ENCODE data around the gene POLK. TPM values are rescaled to one million over a fixed set of nuclear protein-coding genes. Genes with fewer than 3 reads are reported as not detected.

The POLK gene
- total RNA-seq, 1 donor from 2014 or later = 27.6 TPM

DNA sequence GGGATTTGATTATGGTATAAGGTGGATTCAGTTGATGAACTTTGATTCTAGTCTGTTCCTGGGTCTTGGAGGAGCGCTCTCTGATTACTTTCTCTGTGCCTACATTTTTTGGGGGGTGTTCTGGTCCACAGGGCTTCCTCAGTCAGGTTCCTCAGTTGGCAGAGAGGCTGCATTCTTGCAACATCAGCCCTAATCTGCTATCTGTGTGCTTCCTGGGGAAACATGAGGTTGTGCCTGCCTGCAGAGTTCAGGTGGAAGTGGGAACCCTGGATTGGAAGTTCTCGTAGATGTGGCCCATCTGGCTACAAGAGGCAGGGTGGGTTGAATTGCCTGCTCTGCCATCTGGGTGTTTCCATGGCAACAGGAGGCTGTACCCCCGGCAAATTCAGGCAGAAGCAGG, 24.5 kb downstream of the POLK start:
- FAIRE-seq (no peak), DNase-seq (ENCODE audit: low read depth) (no peak)
- Histone ChIP-seq H3K9ac (ENCODE audit: low read length) (no peak overlapping the region), H3K4me1 (ENCODE audit: insufficient read depth, low read length) (no peaks in the 10 kb centered on the region), H3K79me2 (ENCODE audit: insufficient read depth, low read length) (peaks cover 80% of the 10 kb centered on the region), H3K9me3 (ENCODE audit: insufficient read depth, low read depth, low read length) (peaks cover 3% of the 10 kb centered on the region), H3K4me3 (ENCODE audit: insufficient read depth, low read depth, low read length) (no peak overlapping the region), H4K20me1 (ENCODE audit: insufficient read depth, low read length) (peaks cover 20% of the 10 kb centered on the region), H3K36me3 (ENCODE audit: insufficient read depth, low read length) (no peaks in the 10 kb centered on the region), H2AFZ (ENCODE audit: low read depth, low read length) (no peak overlapping the region), H3K27me3 (ENCODE audit: insufficient read depth, low read length) (no peaks in the 10 kb centered on the region), H3K27ac (ENCODE audit: low read depth, low read length) (no peak overlapping the region), H3K4me2 (ENCODE audit: low read length) (no peak overlapping the region)
- no peak for TF ChIP-seq EZH2 (IDR thresholded peaks at IDR 0.05; ENCODE audit: insufficient read depth, low read length)
- TF ChIP-seq, protein P1, sequence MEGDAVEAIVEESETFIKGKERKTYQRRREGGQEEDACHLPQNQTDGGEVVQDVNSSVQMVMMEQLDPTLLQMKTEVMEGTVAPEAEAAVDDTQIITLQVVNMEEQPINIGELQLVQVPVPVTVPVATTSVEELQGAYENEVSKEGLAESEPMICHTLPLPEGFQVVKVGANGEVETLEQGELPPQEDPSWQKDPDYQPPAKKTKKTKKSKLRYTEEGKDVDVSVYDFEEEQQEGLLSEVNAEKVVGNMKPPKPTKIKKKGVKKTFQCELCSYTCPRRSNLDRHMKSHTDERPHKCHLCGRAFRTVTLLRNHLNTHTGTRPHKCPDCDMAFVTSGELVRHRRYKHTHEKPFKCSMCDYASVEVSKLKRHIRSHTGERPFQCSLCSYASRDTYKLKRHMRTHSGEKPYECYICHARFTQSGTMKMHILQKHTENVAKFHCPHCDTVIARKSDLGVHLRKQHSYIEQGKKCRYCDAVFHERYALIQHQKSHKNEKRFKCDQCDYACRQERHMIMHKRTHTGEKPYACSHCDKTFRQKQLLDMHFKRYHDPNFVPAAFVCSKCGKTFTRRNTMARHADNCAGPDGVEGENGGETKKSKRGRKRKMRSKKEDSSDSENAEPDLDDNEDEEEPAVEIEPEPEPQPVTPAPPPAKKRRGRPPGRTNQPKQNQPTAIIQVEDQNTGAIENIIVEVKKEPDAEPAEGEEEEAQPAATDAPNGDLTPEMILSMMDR (IDR thresholded peaks at IDR 0.05; ENCODE audit: insufficient read depth, low read depth, low read length) = no peak
- H3K36me3 Mint-ChIP-seq (ENCODE audit: low read depth, unreplicated experiment) = peaks cover 21% of the 10 kb centered on the region
- peak overlapping the region; percentile 75 for H3K27ac Mint-ChIP-seq (ENCODE audit: unreplicated experiment)
- H3K4me3 Mint-ChIP-seq (ENCODE audit: unreplicated experiment) = no peak overlapping the region
- H3K9me3 Mint-ChIP-seq (ENCODE audit: unreplicated experiment) = peaks cover 18% of the 10 kb centered on the region
- no peaks in the 10 kb centered on the region for H3K27me3 Mint-ChIP-seq (ENCODE audit: low read depth, unreplicated experiment)
- peaks cover 27% of the 10 kb centered on the region for H3K4me1 Mint-ChIP-seq (ENCODE audit: low read depth, unreplicated experiment)

DNA sequence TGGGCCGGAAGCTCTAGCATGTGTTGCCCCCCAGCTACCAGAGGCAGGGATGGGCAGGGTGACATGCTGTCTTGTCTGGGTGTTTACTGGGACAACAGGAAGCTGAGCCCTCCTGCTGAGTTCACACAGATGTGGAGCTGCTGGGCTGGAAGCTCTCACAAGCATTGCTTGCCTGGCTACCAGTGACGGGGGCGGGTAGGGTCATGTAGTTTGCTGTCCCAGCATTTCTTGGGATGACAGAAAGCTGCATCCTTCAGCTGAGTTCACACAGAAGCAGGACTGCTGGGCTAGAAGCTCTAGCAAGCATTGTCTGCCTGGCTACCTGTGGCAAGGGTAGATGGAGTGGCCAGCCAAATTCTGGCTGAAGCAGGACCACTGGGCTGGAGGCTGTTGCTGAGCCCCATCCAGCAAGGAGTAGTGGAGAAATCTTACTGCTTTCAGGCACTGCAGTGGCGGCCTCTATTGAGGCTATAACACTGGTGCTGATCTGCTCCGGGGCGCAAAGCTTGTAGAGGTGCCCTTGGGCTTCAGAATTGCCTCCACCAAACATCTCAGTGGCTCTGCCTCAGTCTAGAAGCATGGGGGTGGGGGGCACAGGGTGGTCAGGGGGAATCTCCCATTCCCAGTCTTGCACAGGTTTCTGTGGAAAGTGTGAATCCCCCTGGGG, 25.1 kb downstream of the POLK start:
- H3K4me1 Mint-ChIP-seq (ENCODE audit: low read depth, unreplicated experiment) = peaks cover 27% of the 10 kb centered on the region
- H3K27me3 Mint-ChIP-seq (ENCODE audit: low read depth, unreplicated experiment) = no peaks in the 10 kb centered on the region
- peak overlapping the region; percentile 34 for H3K27ac Mint-ChIP-seq (ENCODE audit: unreplicated experiment)
- peaks cover 17% of the 10 kb centered on the region for H3K9me3 Mint-ChIP-seq (ENCODE audit: unreplicated experiment)
- DNase-seq (ENCODE audit: low read depth) (no peak), FAIRE-seq (no peak)
- Histone ChIP-seq H3K36me3 (ENCODE audit: insufficient read depth, low read length) (no peaks in the 10 kb centered on the region), H3K4me2 (ENCODE audit: low read length) (no peak overlapping the region), H3K27me3 (ENCODE audit: insufficient read depth, low read length) (no peaks in the 10 kb centered on the region), H4K20me1 (ENCODE audit: insufficient read depth, low read length) (peaks cover 20% of the 10 kb centered on the region), H3K4me1 (ENCODE audit: insufficient read depth, low read length) (no peaks in the 10 kb centered on the region), H3K27ac (ENCODE audit: low read depth, low read length) (no peak overlapping the region), H2AFZ (ENCODE audit: low read depth, low read length) (no peak overlapping the region), H3K79me2 (ENCODE audit: insufficient read depth, low read length) (peaks cover 80% of the 10 kb centered on the region), H3K9ac (ENCODE audit: low read length) (no peak overlapping the region), H3K9me3 (ENCODE audit: insufficient read depth, low read depth, low read length) (peaks cover 3% of the 10 kb centered on the region), H3K4me3 (ENCODE audit: insufficient read depth, low read depth, low read length) (no peak overlapping the region)
- H3K4me3 Mint-ChIP-seq (ENCODE audit: unreplicated experiment) = no peak overlapping the region
- TF ChIP-seq, protein P1 (IDR thresholded peaks at IDR 0.05; ENCODE audit: insufficient read depth, low read depth, low read length) = no peak
- no peak for TF ChIP-seq EZH2 (IDR thresholded peaks at IDR 0.05; ENCODE audit: insufficient read depth, low read length)
- H3K36me3 Mint-ChIP-seq (ENCODE audit: low read depth, unreplicated experiment) = peaks cover 19% of the 10 kb centered on the region

DNA sequence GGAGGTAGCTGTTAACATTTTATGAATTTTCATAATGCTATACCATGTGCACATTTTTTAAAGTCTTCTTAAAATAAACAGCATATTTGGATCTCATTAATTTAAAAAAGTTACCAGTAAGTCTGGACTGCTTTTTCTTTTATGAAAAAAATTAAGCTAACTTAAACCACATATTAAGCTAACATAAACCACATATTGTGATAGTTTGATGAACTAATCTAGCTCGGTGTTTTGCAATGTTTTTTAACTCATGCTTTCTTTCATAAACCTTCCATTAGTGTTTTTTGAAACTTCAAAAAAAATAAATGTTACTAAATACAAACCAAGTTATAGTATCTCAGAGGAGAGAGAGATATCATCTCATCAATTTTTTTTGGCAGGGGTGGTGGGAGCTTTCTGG, 26.5 kb downstream of the POLK start:
- H3K36me3 ChIP-seq (ENCODE audit: insufficient read depth, low read length) = no peaks in the 10 kb centered on the region
- no peaks in the 10 kb centered on the region for H3K4me1 ChIP-seq (ENCODE audit: insufficient read depth, low read length)
- TF ChIP-seq, protein P1 (IDR thresholded peaks at IDR 0.05; ENCODE audit: insufficient read depth, low read depth, low read length) = no peak
- no peak for TF ChIP-seq EZH2 (IDR thresholded peaks at IDR 0.05; ENCODE audit: insufficient read depth, low read length)
- Mint-ChIP-seq H3K27me3 (ENCODE audit: low read depth, unreplicated experiment) (no peaks in the 10 kb centered on the region), H3K4me1 (ENCODE audit: low read depth, unreplicated experiment) (peaks cover 27% of the 10 kb centered on the region), H3K9me3 (ENCODE audit: unreplicated experiment) (peaks cover 6% of the 10 kb centered on the region), H3K36me3 (ENCODE audit: low read depth, unreplicated experiment) (peaks cover 13% of the 10 kb centered on the region), H3K27ac (ENCODE audit: unreplicated experiment) (no peak overlapping the region), H3K4me3 (ENCODE audit: unreplicated experiment) (no peak overlapping the region)
- H3K4me2 ChIP-seq (ENCODE audit: low read length) = no peak overlapping the region
- H3K9me3 ChIP-seq (ENCODE audit: insufficient read depth, low read depth, low read length) = no peaks in the 10 kb centered on the region
- peaks cover 72% of the 10 kb centered on the region for H3K79me2 ChIP-seq (ENCODE audit: insufficient read depth, low read length)
- no peak for DNase-seq (ENCODE audit: low read depth)
- no peaks in the 10 kb centered on the region for H3K27me3 ChIP-seq (ENCODE audit: insufficient read depth, low read length)
- peaks cover 23% of the 10 kb centered on the region for H4K20me1 ChIP-seq (ENCODE audit: insufficient read depth, low read length)
- H3K9ac ChIP-seq (ENCODE audit: low read length) = no peak overlapping the region
- H2AFZ ChIP-seq (ENCODE audit: low read depth, low read length) = no peak overlapping the region
- no peak for FAIRE-seq
- H3K4me3 ChIP-seq (ENCODE audit: insufficient read depth, low read depth, low read length) = no peak overlapping the region
- H3K27ac ChIP-seq (ENCODE audit: low read depth, low read length) = no peak overlapping the region

Data from astrocyte (in vitro differentiated cells and primary cell).